Measurements from ENCODE around the gene ZNF385D. TPM values are rescaled to one million over a fixed set of nuclear protein-coding genes. Genes with fewer than 3 reads are reported as not detected.
A peak's percentile ranks its signal among the peaks of the same experiment; 100 is the strongest.

ZNF385D gene
- total RNA-seq, 1 experiment from 2014 or later = not detected

DNA sequence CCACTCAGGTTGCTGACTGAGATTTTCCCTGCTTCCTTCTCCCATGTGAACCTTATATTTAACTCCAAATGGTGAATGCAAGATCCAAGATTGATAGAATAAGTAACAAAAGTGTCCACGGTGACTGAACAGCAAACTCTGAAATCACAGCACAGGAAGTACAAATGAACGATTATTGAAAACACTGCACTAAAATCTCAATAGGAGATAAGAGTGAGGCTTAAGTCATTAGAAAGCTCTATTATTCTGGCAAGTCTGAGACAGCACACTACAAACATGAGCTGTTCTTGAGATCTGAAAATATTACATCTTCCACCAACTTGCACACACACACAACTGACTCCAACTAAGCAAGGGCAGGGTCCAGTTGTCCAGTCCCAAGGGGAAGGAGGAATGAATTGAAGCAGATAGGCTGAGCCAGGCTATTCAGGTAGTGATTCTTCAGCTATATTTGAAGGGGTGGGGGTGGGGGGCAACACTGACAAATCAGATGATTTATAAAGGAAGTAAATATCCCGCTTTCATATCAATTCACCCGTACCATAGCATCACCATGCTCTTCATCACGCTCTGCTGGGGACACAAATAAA is 2.9 kb downstream of the ZNF385D start:
- DNase-seq (ENCODE audit: low spot score) = no peak

DNA sequence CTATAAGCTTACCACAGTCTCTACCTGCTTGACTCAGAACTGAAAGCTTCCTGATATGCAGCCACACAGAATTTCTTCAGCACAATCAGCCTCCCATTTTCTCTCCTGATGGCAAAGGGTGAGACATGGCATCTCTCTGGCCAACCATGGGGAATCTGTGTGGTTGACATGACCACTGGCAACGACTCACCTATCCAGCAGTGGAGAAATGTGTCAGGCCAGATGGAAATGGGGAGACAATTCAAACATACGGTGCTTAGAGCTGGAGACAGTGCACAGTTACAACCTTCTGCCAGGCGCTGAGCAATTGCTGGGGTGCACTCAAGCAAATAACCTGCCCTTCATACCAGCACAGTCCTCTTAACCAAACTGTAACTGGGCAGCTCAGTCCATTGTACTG is 3.6 kb downstream of the ZNF385D start:
- no peak for DNase-seq (ENCODE audit: low spot score)

DNA sequence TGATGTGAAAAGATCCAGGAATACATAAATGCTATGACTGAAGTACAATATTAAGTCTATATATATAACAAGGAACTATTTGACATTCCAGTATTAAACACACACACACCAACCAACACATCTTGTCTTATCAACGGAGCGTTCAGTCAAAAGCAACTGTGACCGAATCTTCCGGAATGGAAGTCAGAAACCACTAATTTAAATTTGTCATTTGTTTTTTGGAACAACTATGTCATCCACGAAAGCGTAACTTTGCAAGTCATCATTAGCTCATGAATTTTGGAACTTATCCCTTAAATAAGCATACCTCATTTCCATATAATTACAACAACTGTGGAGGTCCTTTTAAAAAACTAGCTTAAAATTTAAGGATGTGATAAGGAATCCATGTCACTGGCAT is 5.0 kb downstream of the ZNF385D start:
- no peak for DNase-seq (ENCODE audit: low spot score)

DNA sequence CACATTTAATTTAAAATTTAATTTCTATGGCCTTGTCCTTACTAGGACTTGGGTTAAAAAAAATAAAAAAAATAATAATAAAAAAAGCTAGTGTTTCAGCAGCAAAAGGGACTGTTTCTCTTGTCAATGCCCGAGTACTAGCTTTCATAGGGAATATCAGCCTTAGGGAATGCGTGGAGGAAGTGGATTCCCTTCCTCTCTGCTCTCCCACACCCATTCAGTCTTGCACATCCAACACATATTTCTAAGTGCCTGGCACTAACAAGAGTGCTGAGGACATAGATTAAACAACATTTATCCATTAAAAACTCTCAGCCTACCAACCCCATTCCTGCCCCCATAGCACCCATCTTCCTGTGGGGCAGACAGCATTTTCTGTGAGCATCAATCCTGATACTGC is 6.2 kb downstream of the ZNF385D start:
- no peak for DNase-seq (ENCODE audit: low spot score)

DNA sequence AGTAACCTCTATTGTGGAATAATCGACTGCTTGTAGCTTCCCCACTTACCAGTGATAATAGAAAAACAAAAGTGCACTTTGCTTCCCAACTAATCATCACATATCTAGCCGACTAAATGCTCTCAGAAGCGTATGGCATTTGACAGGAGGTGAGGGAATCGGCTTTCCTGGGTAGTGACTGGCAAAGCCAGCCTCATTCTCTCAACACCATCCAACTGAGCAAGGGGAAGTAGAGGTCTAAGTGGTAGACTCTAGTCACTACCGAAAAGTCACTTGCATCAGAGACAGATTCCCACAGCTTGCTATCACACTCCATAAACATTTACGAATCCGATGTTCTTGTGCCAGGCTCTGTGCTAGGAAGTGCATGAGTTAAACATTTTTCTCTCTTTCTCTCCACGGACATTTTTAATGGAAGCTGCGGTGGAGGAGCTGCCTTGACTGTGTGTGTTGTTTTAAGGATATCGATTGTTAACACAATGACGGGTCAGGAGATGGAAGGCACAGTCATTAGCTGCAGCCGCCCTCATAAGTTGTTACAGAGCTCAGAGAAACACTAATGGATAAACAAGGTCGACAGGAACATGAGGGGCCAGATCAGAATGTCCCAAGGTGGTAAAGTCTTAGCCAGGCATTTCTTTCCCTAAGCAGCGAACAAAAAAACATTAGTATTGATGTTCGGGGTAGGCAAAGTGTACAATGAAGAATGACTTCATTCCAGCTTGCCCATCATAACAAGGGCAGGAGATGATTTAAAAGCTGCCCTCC is 11.9 kb downstream of the ZNF385D start:
- DNase-seq (ENCODE audit: low spot score) = no peak

DNA sequence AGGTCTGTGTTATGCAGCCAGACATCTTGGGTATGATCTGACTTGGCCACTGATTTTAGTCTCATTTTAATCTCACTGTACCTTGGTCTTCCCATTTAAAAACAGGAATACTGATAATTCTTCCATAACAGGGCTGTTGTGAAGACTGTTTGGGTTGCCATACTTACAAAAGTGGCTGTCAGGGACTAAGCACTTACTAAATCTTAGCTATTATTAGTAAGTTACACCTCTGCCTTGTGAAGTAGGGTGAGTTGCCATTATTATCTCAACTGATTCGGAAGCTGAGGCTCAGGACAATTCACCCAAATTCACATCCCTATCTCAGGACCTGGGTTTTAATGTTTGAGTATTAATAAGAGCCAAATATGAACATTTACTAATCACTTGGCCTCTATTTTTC is 12.7 kb downstream of the ZNF385D start:
- DNase-seq (ENCODE audit: low spot score) = no peak

DNA sequence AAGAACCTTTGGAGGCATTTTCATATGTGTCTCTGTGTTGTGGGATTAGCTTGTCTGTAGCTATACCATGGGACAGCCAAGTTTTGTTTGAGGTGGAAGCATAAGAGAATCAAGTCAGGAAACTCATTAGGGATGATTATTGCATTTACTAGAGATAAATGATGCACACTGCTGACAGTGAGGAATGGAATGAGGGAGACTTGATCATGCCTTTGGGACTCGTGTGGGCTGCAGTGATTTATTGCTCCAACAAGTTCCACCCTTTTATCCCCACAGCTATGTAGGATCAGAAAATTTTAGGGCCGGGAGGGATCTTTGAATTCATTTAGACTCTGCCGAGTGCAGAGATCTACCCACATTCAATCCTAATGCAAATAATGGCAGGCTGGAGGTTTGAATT is 16.3 kb downstream of the ZNF385D start:
- no peak for DNase-seq (ENCODE audit: low spot score)

DNA sequence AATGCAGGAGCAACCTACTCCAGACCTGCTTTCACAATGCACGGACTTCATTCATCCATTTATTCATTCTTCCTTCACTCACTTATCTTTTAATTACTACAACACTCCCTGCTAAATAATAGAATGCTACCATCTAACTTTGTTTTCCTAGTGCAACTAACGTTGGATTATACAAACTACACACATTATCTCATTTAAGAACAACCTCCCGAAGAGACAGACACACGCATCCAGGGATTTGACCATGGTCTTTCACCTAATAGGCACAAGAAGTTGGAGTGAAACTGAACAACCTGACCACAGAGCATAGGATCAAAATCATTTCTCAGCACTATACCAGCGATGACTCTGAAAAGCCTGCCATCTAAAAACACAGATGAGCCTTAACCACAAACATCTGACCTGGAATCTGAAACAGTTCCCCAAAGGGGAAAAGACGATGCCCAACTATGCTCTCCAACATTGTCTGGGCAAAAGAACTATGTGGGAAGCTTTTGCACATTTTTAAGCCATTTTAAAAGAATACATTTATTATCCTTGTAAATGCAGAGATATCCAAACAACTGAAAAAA is 21.0 kb downstream of the ZNF385D start:
- DNase-seq (ENCODE audit: low spot score) = no peak

DNA sequence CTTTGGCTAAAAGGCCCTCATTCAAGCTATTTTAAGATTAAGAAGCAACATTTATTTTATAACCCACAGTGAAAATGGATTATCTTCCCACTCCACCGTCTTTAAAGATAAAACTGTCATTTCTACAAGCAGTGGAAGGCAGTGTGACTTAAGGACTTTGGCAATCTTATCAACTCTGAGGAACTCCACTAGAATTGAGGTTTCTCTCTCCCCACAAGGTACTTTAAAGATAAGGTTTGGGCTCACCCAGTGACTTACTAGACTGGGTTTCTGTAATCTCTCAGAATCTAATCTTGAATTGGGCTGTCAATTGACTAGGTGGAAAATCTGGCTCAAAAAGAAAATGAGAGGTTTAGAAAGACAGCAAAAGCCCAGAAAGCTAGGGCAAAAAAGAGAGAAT is 21.7 kb downstream of the ZNF385D start:
- DNase-seq (ENCODE audit: low spot score) = no peak

DNA sequence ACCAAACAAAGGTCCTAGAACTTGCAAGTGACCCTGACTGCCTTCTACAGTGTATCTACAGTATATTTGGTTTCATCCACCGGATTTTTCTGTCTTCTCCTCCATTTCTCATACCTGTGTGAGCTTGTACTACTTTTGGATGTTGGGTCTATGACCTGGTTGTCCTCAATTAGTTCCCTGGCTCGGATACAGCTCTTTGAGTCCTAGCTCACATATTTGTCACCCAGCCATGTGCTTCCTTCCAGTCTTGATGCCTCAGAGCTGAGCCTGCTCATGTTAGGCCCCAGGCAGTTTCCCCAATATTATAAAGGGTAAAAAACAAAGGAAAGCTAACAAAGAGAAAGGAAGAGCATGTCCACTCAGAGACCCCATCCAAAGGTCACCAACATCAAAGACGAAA is 28.2 kb downstream of the ZNF385D start:
- no peak for DNase-seq (ENCODE audit: low spot score)

DNA sequence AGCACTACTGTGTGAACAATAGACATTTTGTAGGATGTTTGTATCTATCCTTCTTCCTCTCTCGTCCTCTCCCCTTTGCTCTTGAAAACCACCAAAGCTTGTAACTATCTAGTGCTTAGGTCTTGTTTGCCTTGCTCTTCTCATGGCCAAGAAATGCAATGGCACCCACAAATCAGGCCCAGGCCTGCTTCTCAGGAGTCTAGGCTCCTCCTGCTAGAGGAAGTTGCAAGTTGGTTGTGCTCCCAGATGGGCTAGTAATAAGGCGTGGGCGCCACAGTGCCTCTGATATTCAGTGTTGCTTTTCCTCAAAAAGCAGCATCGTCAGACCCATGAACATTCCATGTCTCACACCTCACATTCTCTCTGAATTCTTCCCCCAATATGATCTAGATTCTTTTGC is 28.7 kb downstream of the ZNF385D start:
- DNase-seq (ENCODE audit: low spot score) = no peak

DNA sequence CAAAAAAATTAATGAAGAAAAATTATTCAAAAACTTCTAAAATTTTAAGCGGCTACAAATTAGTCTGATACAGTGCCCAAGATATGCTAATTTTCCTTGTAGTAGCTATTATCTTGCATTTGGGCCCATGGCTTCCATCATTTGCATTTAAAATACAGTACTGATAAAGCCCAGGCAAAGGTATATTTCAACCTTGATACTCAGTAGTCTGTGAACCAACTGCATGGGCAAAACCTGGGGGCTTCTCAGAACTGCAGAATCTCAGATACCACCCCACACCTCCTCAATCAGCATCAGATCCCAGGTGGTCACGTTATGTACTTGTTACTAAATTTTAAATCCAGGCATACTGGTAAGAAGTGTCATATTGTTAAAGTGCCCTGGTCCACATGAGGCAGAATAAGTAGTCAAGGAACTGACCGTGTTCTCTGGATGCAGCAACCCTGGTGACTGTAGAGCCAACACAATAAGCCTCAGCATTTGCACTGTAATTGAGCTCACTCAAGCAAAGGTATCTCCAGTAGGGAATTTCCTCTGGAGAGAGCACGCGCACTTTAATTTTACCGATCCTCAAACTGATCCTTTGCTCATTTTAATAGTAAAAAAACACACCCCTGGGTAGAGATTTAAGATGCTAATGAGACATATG is 31.9 kb downstream of the ZNF385D start:
- DNase-seq (ENCODE audit: low spot score) = no peak

DNA sequence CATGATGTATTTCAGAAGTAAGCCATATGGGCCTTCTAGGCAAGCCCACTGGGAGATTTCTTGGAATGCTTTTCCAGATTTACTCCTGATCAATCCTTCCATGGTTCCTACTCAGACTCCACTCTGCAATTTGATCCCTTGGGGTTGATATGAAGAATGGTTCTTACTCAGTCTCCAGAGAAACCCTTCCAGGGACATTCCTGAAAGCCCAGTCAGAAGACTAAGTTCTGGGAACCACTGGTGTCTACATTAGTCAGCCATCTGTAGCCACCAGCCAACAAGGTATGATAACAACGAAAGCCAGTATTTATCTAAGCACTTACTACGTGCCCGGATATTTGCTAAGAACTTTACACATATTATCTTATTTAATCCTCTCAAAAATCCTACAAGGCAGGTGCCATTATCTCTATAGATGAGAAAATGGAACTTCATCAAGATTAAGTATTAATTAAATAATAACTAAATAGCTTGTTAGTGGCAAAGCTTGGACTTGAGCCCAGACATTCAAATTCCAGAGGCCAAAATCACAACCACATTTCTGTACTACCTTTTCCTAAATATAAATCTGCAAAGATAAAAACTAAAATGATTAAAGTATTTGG is 32.7 kb downstream of the ZNF385D start:
- DNase-seq (ENCODE audit: low spot score) = peak; percentile 32

DNA sequence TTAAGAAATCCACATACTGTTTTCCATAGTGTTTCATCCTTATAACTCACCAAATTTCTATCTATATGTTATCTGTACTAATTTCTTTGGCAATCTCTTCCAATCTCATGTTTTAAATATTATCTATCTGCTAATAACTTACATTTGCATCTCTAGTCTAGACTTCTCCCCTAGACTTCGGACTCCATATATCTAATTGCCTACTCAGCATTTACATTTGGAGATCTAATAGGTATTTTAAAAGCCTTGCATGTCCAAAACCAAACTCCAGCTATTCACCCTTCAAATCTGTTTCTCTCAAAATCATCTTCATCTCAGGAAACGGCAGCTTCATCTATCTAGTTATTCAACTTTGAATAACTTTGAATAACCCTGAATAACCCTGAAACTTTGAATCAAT is 35.3 kb downstream of the ZNF385D start:
- no peak for DNase-seq (ENCODE audit: low spot score)

DNA sequence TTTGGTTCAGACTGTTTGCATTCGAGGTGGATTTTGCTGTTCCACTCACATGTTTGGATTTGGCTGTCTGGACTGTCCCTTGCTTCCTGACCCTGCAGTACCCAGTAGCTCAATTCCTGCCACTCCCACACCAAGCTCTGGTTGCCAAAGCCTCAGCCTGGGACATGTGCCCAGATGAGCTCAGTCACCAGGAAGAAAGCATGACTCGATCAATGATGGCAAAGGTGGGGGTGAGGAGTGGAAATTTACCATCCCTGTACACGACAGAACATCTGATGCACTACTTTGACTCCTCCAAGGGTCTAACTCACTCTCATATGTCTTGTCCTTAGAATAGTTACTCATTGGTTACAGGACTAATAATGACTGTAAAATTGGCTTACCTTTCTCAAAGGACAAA is 45.2 kb downstream of the ZNF385D start:
- peak; percentile 40 for DNase-seq (ENCODE audit: low spot score)

DNA sequence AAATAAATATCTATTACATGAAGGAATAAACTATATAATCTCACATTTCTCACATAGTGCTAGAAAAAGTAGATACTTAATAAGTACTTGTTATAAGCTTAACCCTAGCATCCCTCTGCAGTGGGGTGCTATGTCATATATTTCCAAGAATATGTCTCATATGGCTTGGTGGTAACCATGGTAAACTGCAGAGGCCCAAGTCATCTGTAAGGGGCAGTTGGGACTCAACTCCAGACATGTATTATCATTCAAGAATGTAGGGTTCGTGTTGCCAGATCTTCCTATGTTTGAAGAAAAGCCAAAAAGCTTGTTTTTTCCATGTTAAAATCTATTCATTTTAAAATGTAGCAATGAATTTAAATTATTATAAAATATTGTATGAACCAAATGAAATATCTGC is 46.2 kb downstream of the ZNF385D start:
- DNase-seq (ENCODE audit: low spot score) = no peak

DNA sequence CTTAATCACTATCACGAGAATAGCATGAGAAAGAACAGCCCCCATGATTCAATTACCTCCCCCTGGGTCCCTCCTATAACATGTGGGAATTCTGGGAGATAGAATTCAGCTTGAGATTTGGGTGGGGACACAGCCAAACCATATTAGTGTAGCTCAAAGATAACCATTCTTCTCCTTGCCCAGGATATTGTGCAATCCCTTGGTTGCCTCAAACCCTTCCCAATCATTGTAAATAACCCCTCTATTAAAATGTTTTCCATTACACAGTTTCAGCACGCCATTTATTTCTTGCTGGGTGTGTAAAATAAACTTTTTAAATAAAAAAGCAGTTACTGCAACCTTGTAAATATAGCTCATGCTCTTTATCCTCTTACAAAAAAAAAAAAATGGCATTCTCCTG is 47.7 kb downstream of the ZNF385D start:
- no peak for DNase-seq (ENCODE audit: low spot score)

DNA sequence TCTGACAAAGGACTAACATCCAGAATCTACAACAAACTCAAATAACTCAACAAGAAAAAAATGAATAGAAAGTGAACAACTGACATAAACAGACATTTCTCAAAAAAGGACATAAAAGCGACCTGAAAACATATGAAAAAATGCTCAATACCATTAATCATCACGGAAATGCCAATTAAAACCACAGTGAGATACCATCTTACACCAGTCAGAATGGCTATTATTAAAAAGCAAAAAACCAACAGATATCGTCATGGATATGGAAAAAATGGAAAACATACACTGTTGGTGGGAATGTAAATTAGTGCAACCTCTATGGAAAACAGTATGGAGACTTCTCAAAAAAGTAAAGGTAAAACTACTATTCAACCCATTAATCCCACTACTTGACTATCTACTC is 53.3 kb downstream of the ZNF385D start:
- DNase-seq (ENCODE audit: low spot score) = no peak

DNA sequence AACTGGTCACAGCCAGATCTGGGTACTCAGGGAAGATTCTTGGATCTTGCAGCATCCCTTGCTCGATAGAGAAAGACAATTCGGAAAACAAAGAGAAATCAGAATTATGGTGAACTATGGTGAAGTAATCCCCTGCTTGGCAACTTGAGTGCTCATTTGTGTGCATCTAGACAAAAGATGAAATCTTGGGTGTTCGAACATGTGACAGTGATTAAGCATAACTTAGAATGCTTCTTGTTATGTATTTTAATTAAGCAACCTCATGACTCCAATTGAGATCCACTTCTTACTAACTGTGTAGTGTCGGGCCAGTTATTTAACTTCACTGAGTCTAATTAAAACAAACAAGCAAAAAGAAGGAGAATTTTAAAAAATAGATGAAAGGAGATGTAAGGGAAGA is 56.5 kb downstream of the ZNF385D start:
- DNase-seq (ENCODE audit: low spot score) = no peak

DNA sequence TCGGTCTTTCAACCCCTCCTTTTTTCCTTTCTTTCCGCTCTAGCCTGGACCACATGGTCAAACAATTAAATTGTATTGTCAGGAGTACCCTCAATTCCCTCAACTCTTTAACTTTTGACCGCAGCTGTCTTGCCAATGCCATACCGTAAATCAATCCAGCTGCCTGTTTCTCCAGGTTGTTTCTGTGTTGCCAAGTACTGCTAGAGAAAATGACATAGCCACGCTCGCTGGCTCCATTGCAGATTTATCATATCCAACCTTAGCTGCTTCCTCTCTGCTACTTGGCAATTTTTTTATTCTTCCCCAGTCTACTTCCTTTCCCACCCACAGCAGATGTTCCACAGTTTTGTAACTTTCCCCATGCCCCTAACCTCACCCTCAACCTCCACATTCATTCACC is 60.0 kb downstream of the ZNF385D start:
- no peak for DNase-seq (ENCODE audit: low spot score)

DNA sequence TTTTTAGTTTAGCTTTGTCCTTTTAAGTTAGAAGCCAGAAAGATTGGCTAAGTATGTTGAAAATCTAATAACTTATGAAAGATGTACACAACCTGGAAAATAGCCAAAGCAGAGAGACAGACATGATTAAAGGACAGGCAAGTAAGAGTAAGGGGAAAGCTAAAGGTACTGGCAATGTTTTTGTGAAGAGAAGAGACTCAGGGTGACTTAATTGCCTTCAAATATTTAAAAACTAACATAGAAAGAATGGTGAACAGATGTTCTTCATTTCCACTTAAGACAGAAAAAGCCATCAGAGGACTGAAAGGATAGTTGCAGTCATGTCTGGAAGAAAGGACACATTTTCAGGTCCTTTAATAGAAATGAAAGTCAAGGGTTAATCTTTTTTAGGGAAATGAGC is 68.8 kb downstream of the ZNF385D start:
- DNase-seq (ENCODE audit: low spot score) = no peak

DNA sequence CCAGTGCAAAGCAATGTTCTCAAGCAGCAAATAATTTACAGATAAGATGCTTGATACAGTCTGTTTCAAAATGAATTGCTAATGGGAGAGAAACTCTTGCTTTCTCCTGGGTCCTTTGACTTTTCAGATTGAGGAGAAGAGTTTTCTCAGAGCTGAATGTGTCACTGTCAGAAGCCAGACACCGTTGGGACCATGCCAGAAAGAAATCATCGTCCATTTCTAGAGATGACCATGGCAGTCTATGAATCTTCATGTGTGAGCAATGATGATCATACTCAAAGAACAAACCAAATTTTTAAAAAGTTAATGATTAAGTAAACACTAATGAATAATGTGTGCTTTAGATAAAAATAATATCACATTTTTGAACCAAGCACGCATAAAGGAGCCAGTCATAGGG is 77.6 kb downstream of the ZNF385D start:
- DNase-seq (ENCODE audit: low spot score) = no peak

DNA sequence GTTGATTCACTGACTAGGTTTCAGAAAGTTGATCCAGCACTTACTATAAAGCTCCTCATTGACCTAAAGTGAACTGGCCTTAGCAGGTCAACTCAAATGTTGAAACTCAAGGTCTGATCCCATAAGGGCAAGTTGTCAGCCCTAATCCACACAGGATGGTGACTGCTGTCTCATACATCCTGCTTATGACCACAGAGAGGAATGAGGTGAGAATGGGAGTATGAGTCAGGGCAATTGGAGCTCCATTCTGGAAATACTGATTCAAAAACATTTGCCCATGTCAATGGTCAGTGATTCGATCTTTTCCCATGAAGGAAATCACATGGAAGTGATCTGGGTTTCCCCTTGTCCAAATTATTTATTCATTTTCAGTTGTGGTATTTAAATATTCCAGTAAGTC is 78.7 kb downstream of the ZNF385D start:
- DNase-seq (ENCODE audit: low spot score) = peak; percentile 30
